ENCODE results near the gene PIM2. TPM values are rescaled to one million over a fixed set of nuclear protein-coding genes. Genes with fewer than 3 reads are reported as not detected.
A peak's percentile ranks its signal among the peaks of the same experiment; 100 is the strongest.

Gene PIM2
- total and polyA plus RNA-seq, 9 of the 15 experiments (the other 6 are each of a cell fraction or from before 2014, with no cell fraction given): 67.6 to 191 (median 108) TPM

DNA sequence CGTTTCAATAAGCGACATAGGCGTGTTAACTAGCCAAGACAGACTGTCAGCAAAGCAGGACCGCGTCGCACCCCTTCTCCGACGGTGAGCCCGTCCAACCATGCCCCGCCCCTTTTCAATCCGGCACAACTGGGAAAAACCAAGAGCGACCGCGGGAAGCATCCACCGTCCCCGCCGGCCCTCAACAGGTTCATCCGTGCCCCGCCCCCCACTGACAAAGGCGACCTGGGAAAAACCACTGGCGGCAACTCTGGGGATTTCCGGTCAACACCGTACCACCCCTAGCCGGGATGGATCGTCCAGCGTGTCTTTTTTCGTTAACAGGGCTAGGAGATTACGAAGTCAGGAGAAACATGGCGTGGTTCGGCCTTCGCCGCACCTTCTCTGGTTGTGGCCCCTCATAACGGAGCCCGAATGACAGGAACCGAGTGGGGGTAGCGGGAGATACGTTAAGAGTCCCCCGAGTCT lies 21.6 kb downstream of the PIM2 start (continued):
- TF ChIP-seq, protein P1, sequence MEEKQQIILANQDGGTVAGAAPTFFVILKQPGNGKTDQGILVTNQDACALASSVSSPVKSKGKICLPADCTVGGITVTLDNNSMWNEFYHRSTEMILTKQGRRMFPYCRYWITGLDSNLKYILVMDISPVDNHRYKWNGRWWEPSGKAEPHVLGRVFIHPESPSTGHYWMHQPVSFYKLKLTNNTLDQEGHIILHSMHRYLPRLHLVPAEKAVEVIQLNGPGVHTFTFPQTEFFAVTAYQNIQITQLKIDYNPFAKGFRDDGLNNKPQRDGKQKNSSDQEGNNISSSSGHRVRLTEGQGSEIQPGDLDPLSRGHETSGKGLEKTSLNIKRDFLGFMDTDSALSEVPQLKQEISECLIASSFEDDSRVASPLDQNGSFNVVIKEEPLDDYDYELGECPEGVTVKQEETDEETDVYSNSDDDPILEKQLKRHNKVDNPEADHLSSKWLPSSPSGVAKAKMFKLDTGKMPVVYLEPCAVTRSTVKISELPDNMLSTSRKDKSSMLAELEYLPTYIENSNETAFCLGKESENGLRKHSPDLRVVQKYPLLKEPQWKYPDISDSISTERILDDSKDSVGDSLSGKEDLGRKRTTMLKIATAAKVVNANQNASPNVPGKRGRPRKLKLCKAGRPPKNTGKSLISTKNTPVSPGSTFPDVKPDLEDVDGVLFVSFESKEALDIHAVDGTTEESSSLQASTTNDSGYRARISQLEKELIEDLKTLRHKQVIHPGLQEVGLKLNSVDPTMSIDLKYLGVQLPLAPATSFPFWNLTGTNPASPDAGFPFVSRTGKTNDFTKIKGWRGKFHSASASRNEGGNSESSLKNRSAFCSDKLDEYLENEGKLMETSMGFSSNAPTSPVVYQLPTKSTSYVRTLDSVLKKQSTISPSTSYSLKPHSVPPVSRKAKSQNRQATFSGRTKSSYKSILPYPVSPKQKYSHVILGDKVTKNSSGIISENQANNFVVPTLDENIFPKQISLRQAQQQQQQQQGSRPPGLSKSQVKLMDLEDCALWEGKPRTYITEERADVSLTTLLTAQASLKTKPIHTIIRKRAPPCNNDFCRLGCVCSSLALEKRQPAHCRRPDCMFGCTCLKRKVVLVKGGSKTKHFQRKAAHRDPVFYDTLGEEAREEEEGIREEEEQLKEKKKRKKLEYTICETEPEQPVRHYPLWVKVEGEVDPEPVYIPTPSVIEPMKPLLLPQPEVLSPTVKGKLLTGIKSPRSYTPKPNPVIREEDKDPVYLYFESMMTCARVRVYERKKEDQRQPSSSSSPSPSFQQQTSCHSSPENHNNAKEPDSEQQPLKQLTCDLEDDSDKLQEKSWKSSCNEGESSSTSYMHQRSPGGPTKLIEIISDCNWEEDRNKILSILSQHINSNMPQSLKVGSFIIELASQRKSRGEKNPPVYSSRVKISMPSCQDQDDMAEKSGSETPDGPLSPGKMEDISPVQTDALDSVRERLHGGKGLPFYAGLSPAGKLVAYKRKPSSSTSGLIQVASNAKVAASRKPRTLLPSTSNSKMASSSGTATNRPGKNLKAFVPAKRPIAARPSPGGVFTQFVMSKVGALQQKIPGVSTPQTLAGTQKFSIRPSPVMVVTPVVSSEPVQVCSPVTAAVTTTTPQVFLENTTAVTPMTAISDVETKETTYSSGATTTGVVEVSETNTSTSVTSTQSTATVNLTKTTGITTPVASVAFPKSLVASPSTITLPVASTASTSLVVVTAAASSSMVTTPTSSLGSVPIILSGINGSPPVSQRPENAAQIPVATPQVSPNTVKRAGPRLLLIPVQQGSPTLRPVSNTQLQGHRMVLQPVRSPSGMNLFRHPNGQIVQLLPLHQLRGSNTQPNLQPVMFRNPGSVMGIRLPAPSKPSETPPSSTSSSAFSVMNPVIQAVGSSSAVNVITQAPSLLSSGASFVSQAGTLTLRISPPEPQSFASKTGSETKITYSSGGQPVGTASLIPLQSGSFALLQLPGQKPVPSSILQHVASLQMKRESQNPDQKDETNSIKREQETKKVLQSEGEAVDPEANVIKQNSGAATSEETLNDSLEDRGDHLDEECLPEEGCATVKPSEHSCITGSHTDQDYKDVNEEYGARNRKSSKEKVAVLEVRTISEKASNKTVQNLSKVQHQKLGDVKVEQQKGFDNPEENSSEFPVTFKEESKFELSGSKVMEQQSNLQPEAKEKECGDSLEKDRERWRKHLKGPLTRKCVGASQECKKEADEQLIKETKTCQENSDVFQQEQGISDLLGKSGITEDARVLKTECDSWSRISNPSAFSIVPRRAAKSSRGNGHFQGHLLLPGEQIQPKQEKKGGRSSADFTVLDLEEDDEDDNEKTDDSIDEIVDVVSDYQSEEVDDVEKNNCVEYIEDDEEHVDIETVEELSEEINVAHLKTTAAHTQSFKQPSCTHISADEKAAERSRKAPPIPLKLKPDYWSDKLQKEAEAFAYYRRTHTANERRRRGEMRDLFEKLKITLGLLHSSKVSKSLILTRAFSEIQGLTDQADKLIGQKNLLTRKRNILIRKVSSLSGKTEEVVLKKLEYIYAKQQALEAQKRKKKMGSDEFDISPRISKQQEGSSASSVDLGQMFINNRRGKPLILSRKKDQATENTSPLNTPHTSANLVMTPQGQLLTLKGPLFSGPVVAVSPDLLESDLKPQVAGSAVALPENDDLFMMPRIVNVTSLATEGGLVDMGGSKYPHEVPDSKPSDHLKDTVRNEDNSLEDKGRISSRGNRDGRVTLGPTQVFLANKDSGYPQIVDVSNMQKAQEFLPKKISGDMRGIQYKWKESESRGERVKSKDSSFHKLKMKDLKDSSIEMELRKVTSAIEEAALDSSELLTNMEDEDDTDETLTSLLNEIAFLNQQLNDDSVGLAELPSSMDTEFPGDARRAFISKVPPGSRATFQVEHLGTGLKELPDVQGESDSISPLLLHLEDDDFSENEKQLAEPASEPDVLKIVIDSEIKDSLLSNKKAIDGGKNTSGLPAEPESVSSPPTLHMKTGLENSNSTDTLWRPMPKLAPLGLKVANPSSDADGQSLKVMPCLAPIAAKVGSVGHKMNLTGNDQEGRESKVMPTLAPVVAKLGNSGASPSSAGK (IDR thresholded peaks at IDR 0.05): 0 out of 2 replicates have a peak, but pooled peaks have one; percentile 17
- TF ChIP-seq PBX2 (CRISPR knock-in tag; IDR thresholded peaks at IDR 0.05; ENCODE audit: low read depth) (no peak), PBX2 (tag; conservative IDR thresholded peaks at IDR 0.05; ENCODE audit: low read depth) (no peak), TBL1XR1 (IDR thresholded peaks at IDR 0.05; ENCODE audit: low read length in 2 of 2) (peak in 1 of 2 experiments; percentile 16; a peak in 1 of 4 replicates), JUND (IDR thresholded peaks at IDR 0.05; ENCODE audit: borderline replicate concordance, low read depth, low read length) (peak; percentile 85), JUND (tag; IDR thresholded peaks at IDR 0.05; ENCODE audit: borderline replicate concordance, low read depth, low read length) (no peak), ZNF395 (CRISPR knock-in tag; IDR thresholded peaks at IDR 0.05) (0 out of 2 replicates have a peak, but pooled peaks have one; percentile 62), SP1 (CRISPR knock-in tag; IDR thresholded peaks at IDR 0.05) (peak; percentile 10; the same call in 1 of the 2 replicates), ZNF253 (CRISPR knock-in tag; conservative IDR thresholded peaks at IDR 0.05) (no peak), ZNF212 (CRISPR knock-in tag; IDR thresholded peaks at IDR 0.05) (no peak), CHD1 (IDR thresholded peaks at IDR 0.05; ENCODE audit: low read length) (no peak), TAF7 (tag; IDR thresholded peaks at IDR 0.05) (peak; percentile 27; the same call in 1 of the 2 replicates)

Measured in K562 (cell line).